Suprapubic skin (tissue), 4 donors: Measurements from ENCODE around the gene TBC1D22A. TPM values are rescaled to one million over a fixed set of nuclear protein-coding genes. Genes with fewer than 3 reads are reported as not detected.
A peak's percentile ranks its signal among the peaks of the same experiment; 100 is the strongest.

Source experiments
- DNase-seq, 2 donors: peaks; one replicate each; pipeline ENCODE4 v3.0.0-alpha.2; 2019; ENCODE audit warnings: low spot score in 2 of 2
- H3K27ac ChIP-seq: fragments of 200-600 bp; sonication (generic); one replicate; pipeline ENCODE4 v1.5.1; 2019
- H3K27me3 ChIP-seq: fragments of 200-600 bp; sonication (generic); one replicate; pipeline ENCODE4 v1.5.1; 2019
- H3K36me3 ChIP-seq: fragments of 200-600 bp; sonication (generic); one replicate; pipeline ENCODE4 v1.5.1; 2019
- H3K4me1 ChIP-seq: fragments of 200-600 bp; sonication (generic); one replicate; pipeline ENCODE4 v1.5.1; 2019
- H3K4me3 ChIP-seq: fragments of 200-600 bp; sonication (generic); one replicate; pipeline ENCODE4 v1.5.1; 2019; ENCODE audit warnings: mild to moderate bottlenecking
- H3K9me3 ChIP-seq: fragments of 200-600 bp; sonication (generic); one replicate; pipeline ENCODE4 v1.5.1; 2019
- CTCF ChIP-seq, 2 donors: fragments of 200-600 bp in 1 of 2; fragments of 450-650 bp in 1 of 2; sonication (generic) in 1 of 2; IDR thresholded peaks; one replicate each; pipeline ENCODE4 v1.5.1; 2016 to 2019; ENCODE audit warnings: antibody characterized with exemption in 2 of 2, mild to moderate bottlenecking in 1 of 2, moderate library complexity in 1 of 2
- EP300 ChIP-seq: sonication (generic); formaldehyde crosslinking; IDR thresholded peaks from one replicate; pipeline ENCODE4 v1.6.1; 2017; ENCODE audit warnings: antibody characterized with exemption
- POLR2A ChIP-seq, 2 donors: fragments of 450-650 bp; IDR thresholded peaks; one replicate each; pipeline ENCODE4 v1.6.1; 2017; ENCODE audit warnings: antibody characterized with exemption in 2 of 2, mild to moderate bottlenecking in 2 of 2, moderate library complexity in 2 of 2
- POLR2AphosphoS5 ChIP-seq, 3 donors: sonication (generic); formaldehyde crosslinking; IDR thresholded peaks; one replicate each; pipeline ENCODE4 v1.6.1; 2017; ENCODE audit warnings: antibody characterized with exemption in 3 of 3
- WGBS: methylation state at CpG from one replicate; pipeline ENCODE4 v1.1.5; 2018; 5-methylcytosine and 5-hydroxymethylcytosine counted together
- total RNA-seq, 4 donors: library from RNA; depleted of rRNA; stranded (reverse); fragments of >200 nt; gene quantifications; one replicate each; pipeline ENCODE4 v1.1.0, GENCODE V29; 2016

TBC1D22A gene
- total RNA-seq, 4 donors from 2014 or later, result 24.8 to 43.2 (median 35.4) TPM

DNA sequence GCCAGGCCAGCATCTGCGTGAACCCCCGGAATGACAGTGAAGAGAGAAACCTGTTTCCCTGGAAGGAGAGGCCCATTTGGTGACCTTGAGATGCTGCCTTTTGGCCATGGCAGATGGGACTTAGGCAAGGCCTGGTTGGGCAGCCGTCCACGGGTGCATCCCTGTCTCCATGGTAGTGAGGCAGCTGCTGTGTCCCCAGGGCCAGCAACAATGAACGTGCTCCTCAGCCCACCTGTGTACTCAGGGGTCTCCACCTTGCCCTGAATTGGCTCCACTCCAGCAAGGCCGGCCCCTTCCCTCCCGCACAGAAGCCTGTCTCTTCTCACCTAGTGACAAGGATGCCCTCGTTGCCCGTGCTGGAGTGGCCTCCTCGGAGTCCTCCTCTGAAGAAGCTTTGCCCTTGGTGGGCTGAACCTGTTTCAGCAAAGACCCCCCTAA lies 441.1 kb downstream of the TBC1D22A start:
- Histone ChIP-seq H3K4me1 (no peaks in the 10 kb centered on the region), H3K4me3 (no peak overlapping the region), H3K27ac (no peak overlapping the region), H3K9me3 (no peaks in the 10 kb centered on the region), H3K36me3 (no peaks in the 10 kb centered on the region), H3K27me3 (peaks cover 8% of the 10 kb centered on the region)
- TF ChIP-seq POLR2AphosphoS5 (IDR thresholded peaks at IDR 0.05), result no peak
- no peak for TF ChIP-seq POLR2A (IDR thresholded peaks at IDR 0.05)
- WGBS, result 79% methylated on average over 7 of the region's 10 CpGs
- peak; percentile 52 to 76 for DNase-seq

- TF ChIP-seq POLR2A (IDR thresholded peaks at IDR 0.05), result no peak
- TF ChIP-seq POLR2AphosphoS5 (IDR thresholded peaks at IDR 0.05), result no peak
- TF ChIP-seq CTCF (IDR thresholded peaks at IDR 0.05), result no peak
- no peak for TF ChIP-seq EP300
- 77% methylated on average over 28 of the region's 28 CpGs for WGBS
- Histone ChIP-seq H3K4me3 (no peak overlapping the region), H3K27me3 (peaks cover 8% of the 10 kb centered on the region), H3K4me1 (no peaks in the 10 kb centered on the region), H3K27ac (no peak overlapping the region), H3K9me3 (no peaks in the 10 kb centered on the region), H3K36me3 (no peaks in the 10 kb centered on the region)
- DNase-seq, result peak; percentile 47 to 74
Measured at GRCh38 chr22:47204002-47204979, 441.8 kb downstream of the TBC1D22A start.

- Histone ChIP-seq H3K27me3 (peaks cover 3% of the 10 kb centered on the region), H3K36me3 (no peaks in the 10 kb centered on the region), H3K27ac (no peak overlapping the region), H3K4me3 (no peak overlapping the region), H3K9me3 (no peaks in the 10 kb centered on the region), H3K4me1 (no peaks in the 10 kb centered on the region)
- TF ChIP-seq POLR2A (IDR thresholded peaks at IDR 0.05), result no peak
- no peak for TF ChIP-seq EP300
- no peak for TF ChIP-seq CTCF (IDR thresholded peaks at IDR 0.05)
- no peak for TF ChIP-seq POLR2AphosphoS5 (IDR thresholded peaks at IDR 0.05)
- WGBS, result 81% methylated on average over 13 of the region's 13 CpGs
- peak; percentile 49 to 79 for DNase-seq
Measured at GRCh38 chr22:47205081-47205491, 442.6 kb downstream of the TBC1D22A start.

DNA sequence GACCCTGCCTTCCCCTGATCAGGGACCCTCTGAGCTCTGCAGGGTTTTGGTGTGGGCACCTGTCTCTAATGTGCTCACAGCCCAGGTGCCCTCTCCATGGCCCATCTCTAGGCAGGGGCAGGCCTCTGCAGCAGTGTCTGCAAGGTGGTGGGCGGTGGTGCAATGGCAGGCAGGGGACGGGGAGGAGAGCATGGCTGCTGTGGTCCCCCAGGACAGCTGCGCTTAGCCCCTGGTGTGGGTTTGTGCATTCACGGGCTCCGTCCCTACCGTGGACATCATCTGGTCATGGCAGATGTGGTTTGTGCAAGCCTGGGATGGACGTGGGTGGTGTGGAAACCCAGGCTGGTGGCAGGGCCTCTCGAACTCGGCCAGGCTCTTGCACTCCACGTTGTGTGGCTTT lies 443.1 kb downstream of the TBC1D22A start:
- no peak for TF ChIP-seq POLR2A (IDR thresholded peaks at IDR 0.05)
- no peak for TF ChIP-seq EP300
- no peak for TF ChIP-seq CTCF (IDR thresholded peaks at IDR 0.05)
- no peak for TF ChIP-seq POLR2AphosphoS5 (IDR thresholded peaks at IDR 0.05)
- H3K36me3 ChIP-seq, result no peaks in the 10 kb centered on the region
- H3K4me3 ChIP-seq, result no peak overlapping the region
- WGBS, result no CpG with 5 or more reads among the region's 10 CpGs
- H3K27me3 ChIP-seq, result peaks cover 3% of the 10 kb centered on the region
- H3K4me1 ChIP-seq, result no peaks in the 10 kb centered on the region
- peak; percentile 26 to 55 for DNase-seq
- H3K27ac ChIP-seq, result no peak overlapping the region
- no peaks in the 10 kb centered on the region for H3K9me3 ChIP-seq

DNA sequence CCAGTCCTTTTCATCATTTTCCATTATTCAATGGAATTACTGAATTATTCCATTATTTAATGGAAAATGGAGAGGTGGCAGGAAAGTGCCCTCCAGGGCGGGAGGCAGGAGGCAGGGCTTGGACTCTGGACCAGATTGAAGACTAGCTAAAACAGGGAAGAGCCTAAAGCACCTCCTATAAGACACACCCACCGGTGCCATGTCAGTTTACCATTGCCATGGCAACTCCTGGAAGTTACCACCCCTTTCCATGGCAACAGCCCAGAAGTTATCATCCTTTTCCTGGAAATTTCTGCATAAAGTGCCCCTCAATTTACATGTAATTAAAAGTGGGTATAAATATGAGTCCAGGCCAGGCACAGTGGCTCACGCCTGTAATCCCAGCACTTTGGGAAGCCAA lies 443.7 kb downstream of the TBC1D22A start:
- H3K27ac ChIP-seq, result no peak overlapping the region
- H3K36me3 ChIP-seq, result no peaks in the 10 kb centered on the region
- no peaks in the 10 kb centered on the region for H3K9me3 ChIP-seq
- 93% methylated on average over 3 of the region's 3 CpGs for WGBS
- no peaks in the 10 kb centered on the region for H3K4me1 ChIP-seq
- H3K27me3 ChIP-seq, result peaks cover 3% of the 10 kb centered on the region
- no peak overlapping the region for H3K4me3 ChIP-seq
- TF ChIP-seq POLR2A (IDR thresholded peaks at IDR 0.05), result no peak
- TF ChIP-seq POLR2AphosphoS5 (IDR thresholded peaks at IDR 0.05), result no peak
- TF ChIP-seq CTCF (IDR thresholded peaks at IDR 0.05), result no peak
- TF ChIP-seq EP300, result no peak
- DNase-seq, result peak in 1 of 2 donors; percentile 29
